Globus pallidus (tissue), 1 donor: ENCODE results near the gene ZNF442.
"Not testable (repeated sequence)": the region's sequence is repeated elsewhere in the genome, so short reads cannot be mapped to it uniquely, and the experiment has no call there.

Experiments
- DNase-seq: peaks from one replicate; pipeline ENCODE4 v3.0.0-alpha.2; 2015; ENCODE audit warnings: low spot score

Gene ZNF442

DNA sequence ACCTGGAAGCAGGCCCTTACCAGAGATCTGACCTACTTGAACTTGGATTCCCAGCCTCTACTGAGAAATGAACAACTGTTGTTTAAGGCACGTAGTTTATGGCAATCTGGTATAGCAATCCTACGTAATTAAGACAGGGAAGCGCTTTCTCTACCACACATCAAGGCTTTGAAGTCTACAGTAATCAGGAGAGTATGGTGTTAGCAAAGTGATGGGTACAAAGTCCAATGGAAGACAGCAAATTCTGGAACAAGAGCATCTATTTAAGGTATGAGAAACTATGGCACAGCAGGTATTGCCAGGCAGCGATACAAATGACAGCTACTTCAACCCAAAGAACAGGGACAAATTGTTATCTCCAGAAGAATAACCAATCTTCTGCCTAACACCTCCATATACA is 35.1 kb downstream of the ZNF442 start:
- no peak for DNase-seq

- no peak for DNase-seq
Observed at GRCh38 chr19:12325690-12326089, 39.8 kb downstream of the ZNF442 start.

DNA sequence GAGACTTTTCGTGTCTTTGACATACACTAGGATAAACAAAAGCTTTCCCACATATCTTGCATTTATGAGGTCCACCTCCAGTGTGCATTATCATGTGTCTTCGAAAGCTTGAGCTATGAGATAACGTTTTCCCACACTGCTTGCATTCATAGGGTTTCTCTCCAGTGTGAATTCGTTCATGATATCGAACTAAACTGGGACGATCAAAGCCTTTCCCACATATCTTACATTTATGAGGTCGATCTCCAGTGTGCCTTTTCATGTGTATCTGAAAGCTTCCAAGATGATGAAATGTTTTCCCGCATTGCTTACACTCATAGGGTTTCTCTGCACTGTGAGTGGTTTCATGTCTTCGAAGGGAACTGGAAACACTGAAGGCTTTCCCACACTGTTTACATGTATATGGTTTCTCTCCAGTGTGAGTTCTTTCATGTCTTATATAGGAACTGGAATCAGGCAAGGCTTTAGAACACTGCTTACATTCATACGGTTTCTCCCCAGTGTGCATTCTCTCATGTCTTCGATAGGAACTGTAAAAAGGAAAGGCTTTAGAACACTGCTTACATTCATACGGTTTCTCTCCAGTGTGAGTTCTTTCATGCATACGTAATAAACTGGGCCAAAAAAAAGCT is 46.6 kb downstream of the ZNF442 start:
- no peak for DNase-seq

GRCh38 chr19:12314553-12314952 is 50.9 kb downstream of the ZNF442 start:
- no peak for DNase-seq

DNA sequence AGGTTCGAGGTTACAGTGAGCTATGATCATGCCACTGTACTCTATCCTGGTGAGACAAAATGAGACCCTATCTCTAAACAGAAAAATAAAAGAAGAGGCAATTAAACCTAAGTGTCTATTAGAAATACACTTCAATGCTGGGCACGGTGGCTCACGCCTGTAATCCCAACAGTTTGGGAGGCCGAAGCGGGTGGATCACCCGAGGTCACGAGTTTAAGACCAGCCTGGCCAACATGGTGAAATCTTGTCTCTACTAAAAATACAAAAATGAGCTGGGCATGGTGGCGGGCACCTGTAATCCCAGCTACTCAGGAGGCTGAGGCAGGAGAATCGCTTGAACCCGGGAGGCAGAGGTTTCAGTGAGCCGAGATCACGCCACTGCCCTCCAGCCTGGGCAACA is 56.6 kb downstream of the ZNF442 start:
- DNase-seq, result not testable (repeated sequence)
